Gastrocnemius medialis (tissue), 4 donors: ENCODE measurements around the gene HERC4. TPM values are rescaled to one million over a fixed set of nuclear protein-coding genes. Genes with fewer than 3 reads are reported as not detected.
A peak's percentile ranks its signal among the peaks of the same experiment; 100 is the strongest.

ENCODE experiments used
- ATAC-seq, 2 donors: fragments of 150-250 bp; one replicate each; pipeline ENCODE4 v1.9.1; 2016
- DNase-seq, 2 donors: peaks; one replicate each; pipeline ENCODE4 v3.0.0-alpha.2; 2019
- H3K27ac ChIP-seq, 4 donors: fragments of 200-600 bp; sonication (generic); 1 replicate in 1 of 4; 2 replicates in 3 of 4; pipeline ENCODE4 v1.5.1; 2016 to 2018; ENCODE audit warnings: mild to moderate bottlenecking in 2 of 4, moderate library complexity in 1 of 4
- H3K27me3 ChIP-seq, 3 donors: fragments of 200-600 bp; sonication (generic) in 2 of 3; 1 replicate in 1 of 3; 2 replicates in 2 of 3; pipeline versions ENCODE4 v1.5.1 to v1.6.0; 2016 to 2019; ENCODE audit warnings: mild to moderate bottlenecking in 1 of 3, moderate library complexity in 1 of 3
- H3K36me3 ChIP-seq, 2 donors: fragments of 200-600 bp; sonication (generic) in 1 of 2; one replicate each; pipeline ENCODE4 v1.5.1; 2017 to 2018
- H3K4me1 ChIP-seq, 2 donors: fragments of 200-600 bp; sonication (generic) in 1 of 2; one replicate each; pipeline ENCODE4 v1.5.1; 2016 to 2017; ENCODE audit warnings: mild to moderate bottlenecking in 2 of 2
- H3K4me3 ChIP-seq, 4 donors: fragments of 200-600 bp; sonication (generic) in 3 of 4; 1 replicate in 1 of 4; 2 replicates in 3 of 4; pipeline ENCODE4 v1.5.1; 2016 to 2019; ENCODE audit warnings: mild to moderate bottlenecking in 2 of 4
- H3K9me3 ChIP-seq, 3 donors: fragments of 200-600 bp; sonication (generic) in 2 of 3; 1 replicate in 1 of 3; 2 replicates in 2 of 3; pipeline ENCODE4 v1.5.1; 2016 to 2019
- CTCF ChIP-seq, 5 experiments: fragments of 450-650 bp in 3 of 5; fragments of 200-600 bp in 2 of 5; sonication (generic) in 2 of 5; IDR thresholded peaks in 4 of 5; conservative IDR thresholded peaks in 1 of 5; 1 replicate in 4 of 5; 2 replicates in 1 of 5; pipeline ENCODE4 v1.5.1; 2016 to 2019; ENCODE audit warnings: antibody characterized with exemption in 5 of 5, mild to moderate bottlenecking in 3 of 5, moderate library complexity in 3 of 5
- POLR2A ChIP-seq, 2 donors: fragments of 450-650 bp; IDR thresholded peaks; one replicate each; pipeline ENCODE4 v1.6.1; 2017; ENCODE audit warnings: antibody characterized with exemption in 2 of 2, mild to moderate bottlenecking in 2 of 2, moderate library complexity in 2 of 2
- in situ Hi-C, 4 donors: fragments of 200-750 bp; cut with MboI; loops; one replicate each; pipeline versions ENCODE4 v1.15.0 to v1.8.0; 2017; ENCODE audit warnings: low sequenced_read_pairs in 4 of 4
- intact Hi-C: fragments of 100-400 bp; cut with DNase I; formaldehyde crosslinking; loops from one replicate; pipeline ENCODE4 v1.15.1; 2023; ENCODE audit warnings: low total_unique reads
- total RNA-seq, 4 donors: library from RNA; depleted of rRNA; stranded (reverse); fragments of >200 nt; gene quantifications; one replicate each; pipeline versions ENCODE4 v1.1.0 to v1.2.3, GENCODE V29; 2016

Gene HERC4
- total RNA-seq, 4 donors from 2014 or later, result 12.8 to 25.2 (median 13.1) TPM

- DNase-seq (no peak), ATAC-seq (no peak)
- Histone ChIP-seq H3K27me3 (no peaks in the 10 kb centered on the region), H3K9me3 (no peaks in the 10 kb centered on the region), H3K4me3 (no peak overlapping the region), H3K27ac (peak overlapping the region; percentile 87 to 93 (median 91)), H3K4me1 (peaks cover 50 to 78% of the 10 kb centered on the region in 2 donors), H3K36me3 (no peaks in the 10 kb centered on the region)
- in situ Hi-C loops (no loop called here), intact Hi-C loops (no loop called here)
- no peak for TF ChIP-seq POLR2A (IDR thresholded peaks at IDR 0.05)
- TF ChIP-seq CTCF (IDR thresholded peaks at IDR 0.05 in 4 of 5, conservative IDR thresholded peaks at IDR 0.05 in 1 of 5), result no peak
These were observed 26.0 kb upstream of the HERC4 start for GRCh38 chr10:68101066-68101465.

GRCh38 chr10:68099736-68100135, 24.7 kb upstream of the HERC4 start:
- Histone ChIP-seq H3K9me3 (no peaks in the 10 kb centered on the region), H3K4me3 (no peak overlapping the region), H3K27me3 (no peaks in the 10 kb centered on the region), H3K36me3 (no peaks in the 10 kb centered on the region), H3K27ac (peak overlapping the region; percentile 87 to 93 (median 91)), H3K4me1 (peaks cover 58 to 69% of the 10 kb centered on the region in 2 donors)
- ATAC-seq (no peak), DNase-seq (no peak)
- intact Hi-C loops (no loop called here), in situ Hi-C loops (loop anchor here in 1 of 4 donors (10.0 kb wide), 1 partner anchor 45 kb away; no protein-coding TSS in a partner anchor)
- no peak for TF ChIP-seq CTCF (IDR thresholded peaks at IDR 0.05 in 4 of 5, conservative IDR thresholded peaks at IDR 0.05 in 1 of 5)
- TF ChIP-seq POLR2A (IDR thresholded peaks at IDR 0.05), result no peak

GRCh38 chr10:68096913-68097516, 21.9 kb upstream of the HERC4 start:
- ATAC-seq (peak; percentile 98), DNase-seq (peak; percentile 78 to 85)
- in situ Hi-C loops, result loop anchor here in 1 of 4 donors (10.0 kb wide), 1 partner anchor 48 kb away; no protein-coding TSS in a partner anchor

GRCh38 chr10:68095153-68095552, 20.1 kb upstream of the HERC4 start:
- ATAC-seq (no peak), DNase-seq (no peak)
- intact Hi-C loops (no loop called here), in situ Hi-C loops (loop anchor here in 1 of 4 donors (10.0 kb wide), 1 partner anchor 50 kb away; no protein-coding TSS in a partner anchor)
- Histone ChIP-seq H3K36me3 (no peaks in the 10 kb centered on the region), H3K27me3 (no peaks in the 10 kb centered on the region), H3K4me1 (peaks cover 30 to 43% of the 10 kb centered on the region in 2 donors), H3K27ac (peak overlapping the region; percentile 87 to 93 (median 91)), H3K4me3 (no peak overlapping the region), H3K9me3 (no peaks in the 10 kb centered on the region)
- TF ChIP-seq POLR2A (IDR thresholded peaks at IDR 0.05) (no peak), CTCF (IDR thresholded peaks at IDR 0.05 in 4 of 5, conservative IDR thresholded peaks at IDR 0.05 in 1 of 5) (no peak)

More at GRCh38 chr10:68096913-68097516, 21.9 kb upstream of the HERC4 start:
- H3K4me1 ChIP-seq, result peaks cover 45 to 48% of the 10 kb centered on the region in 2 donors
- H3K27me3 ChIP-seq, result no peaks in the 10 kb centered on the region
- H3K36me3 ChIP-seq, result no peaks in the 10 kb centered on the region
- intact Hi-C loops, result no loop called here
- H3K27ac ChIP-seq, result peak overlapping the region; percentile 87 to 93 (median 91)
- H3K9me3 ChIP-seq, result no peaks in the 10 kb centered on the region
- peak in 1 of 2 donors; percentile 33 for TF ChIP-seq POLR2A (IDR thresholded peaks at IDR 0.05)
- TF ChIP-seq CTCF (IDR thresholded peaks at IDR 0.05 in 4 of 5, conservative IDR thresholded peaks at IDR 0.05 in 1 of 5), result no peak
- no peak overlapping the region for H3K4me3 ChIP-seq
